ENCODE results near the gene TRIM37.
"Not testable (repeated sequence)": the region's sequence is repeated elsewhere in the genome, so short reads cannot be mapped to it uniquely, and the experiment has no call there.

TRIM37 gene

GRCh38 chr17:59139939-59140338 is 33.3 kb upstream of the TRIM37 start:
- H3K27ac ChIP-seq, result peak overlapping the region; percentile 88
- TF ChIP-seq CTCF (conservative IDR thresholded peaks at IDR 0.05; ENCODE audit: low read depth), result no peak
- peak; percentile 45 for DNase-seq (ENCODE audit: low spot score)
- ChIA-PET POLR2A (ENCODE audit: low non-redundant PET) (no interaction called here), CTCF (no interaction called here)

DNA sequence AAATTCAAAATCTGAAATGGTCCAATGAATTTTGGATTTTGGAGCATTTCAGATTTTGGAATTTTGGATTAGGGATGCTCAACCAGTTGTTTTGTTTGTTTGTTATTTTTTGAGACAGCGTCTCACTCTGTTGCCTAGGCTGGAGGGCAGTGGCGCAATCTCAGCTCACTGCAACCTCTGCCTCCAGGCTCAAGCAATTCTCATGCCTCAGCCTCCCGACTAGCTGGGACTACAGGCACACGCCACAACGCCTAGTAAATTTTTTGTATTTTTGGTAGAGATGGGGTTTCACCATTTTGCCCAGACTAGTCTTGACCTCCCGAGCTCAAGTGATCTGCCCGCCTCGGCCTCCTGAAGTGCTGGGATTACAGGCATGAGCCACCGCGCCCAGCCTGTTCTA is 31.7 kb upstream of the TRIM37 start:
- POLR2A ChIA-PET (ENCODE audit: low non-redundant PET); DNase-seq (ENCODE audit: low spot score); CTCF ChIA-PET: not testable (repeated sequence)
- peak overlapping the region; percentile 60 for H3K27ac ChIP-seq

DNA sequence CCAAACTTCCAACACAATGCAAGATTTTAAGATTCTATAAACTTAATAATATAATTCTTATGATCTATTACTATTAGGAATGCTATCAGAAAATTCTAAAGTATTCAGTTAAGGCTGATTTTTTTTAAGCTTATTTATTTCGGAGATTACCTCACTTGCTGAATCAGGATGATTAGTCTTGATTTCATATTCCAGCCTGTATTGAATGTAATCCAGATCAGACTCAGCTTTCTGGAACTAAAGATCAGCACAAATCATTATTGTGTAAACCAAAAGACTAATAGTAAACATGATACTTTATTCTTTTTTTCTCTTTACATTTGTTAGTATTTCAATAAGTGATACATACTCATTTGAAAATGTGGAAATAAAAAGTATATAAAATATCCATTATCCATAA is 24.5 kb upstream of the TRIM37 start:
- no peak for DNase-seq (ENCODE audit: low spot score)
- ChIA-PET CTCF (interaction anchor here (0.6 kb wide), 1 partner anchor 58 kb away, joined by 6 read pairs; no protein-coding TSS in a partner anchor), POLR2A (ENCODE audit: low non-redundant PET) (no interaction called here)
- no peak for TF ChIP-seq CTCF (conservative IDR thresholded peaks at IDR 0.05; ENCODE audit: low read depth)
- H3K27ac ChIP-seq, result no peak overlapping the region

GRCh38 chr17:59129814-59130213 is 23.1 kb upstream of the TRIM37 start:
- ChIA-PET POLR2A (ENCODE audit: low non-redundant PET) (no interaction called here), CTCF (no interaction called here)
- no peak overlapping the region for H3K27ac ChIP-seq
- no peak for TF ChIP-seq CTCF (conservative IDR thresholded peaks at IDR 0.05; ENCODE audit: low read depth)
- DNase-seq (ENCODE audit: low spot score), result no peak

DNA sequence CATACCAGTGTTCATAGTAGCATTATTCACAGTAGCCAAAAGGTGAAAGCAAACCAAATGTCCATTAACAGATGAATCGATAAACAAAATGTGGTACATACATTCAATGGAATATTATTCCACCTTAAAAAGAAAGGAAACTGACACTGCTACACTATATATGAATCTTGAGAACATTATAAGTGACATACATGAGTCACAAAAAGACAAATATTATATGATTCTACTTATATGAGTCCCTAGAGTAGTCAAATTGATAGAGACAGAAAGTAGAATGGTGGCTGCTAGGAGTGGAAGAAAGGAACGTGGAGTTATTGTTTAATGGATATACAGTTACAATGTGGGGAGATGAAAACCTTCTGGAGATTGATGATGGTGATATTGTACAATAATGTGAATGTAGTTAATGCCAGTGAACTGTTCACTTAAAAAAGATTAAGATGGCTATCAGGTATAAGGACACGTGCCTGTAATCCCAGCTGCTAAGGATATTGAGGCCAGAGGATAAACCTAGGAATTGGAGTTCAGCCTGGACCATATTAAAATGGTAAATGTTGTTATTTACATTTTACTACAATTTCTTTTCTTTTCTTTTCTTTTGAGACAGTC is 20.2 kb upstream of the TRIM37 start:
- DNase-seq (ENCODE audit: low spot score), result no peak
- ChIA-PET POLR2A (ENCODE audit: low non-redundant PET) (no interaction called here), CTCF (no interaction called here)
- no peak overlapping the region for H3K27ac ChIP-seq
- no peak for TF ChIP-seq CTCF (conservative IDR thresholded peaks at IDR 0.05; ENCODE audit: low read depth)

DNA sequence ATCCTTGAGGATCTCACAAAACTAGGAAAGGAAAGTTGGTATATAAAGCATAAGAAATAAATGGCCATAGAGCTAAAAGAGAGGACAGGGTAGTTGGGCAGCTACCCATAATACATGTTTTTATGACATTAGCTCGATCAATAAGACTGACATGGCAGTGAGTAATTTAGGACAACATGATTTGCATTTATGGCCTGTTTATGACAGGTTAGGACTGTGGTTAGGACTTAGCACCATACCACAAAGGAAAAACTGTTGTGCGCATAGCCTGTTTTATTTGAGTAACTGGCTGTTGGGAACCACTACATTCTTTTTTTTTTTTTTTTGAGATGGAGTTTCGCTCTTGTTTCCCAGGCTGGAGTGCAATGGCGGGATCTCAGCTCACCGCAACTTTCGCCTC is 18.0 kb upstream of the TRIM37 start:
- POLR2A ChIA-PET (ENCODE audit: low non-redundant PET), result interaction anchor here (0.6 kb wide), 1 partner anchor 47 kb away, joined by 5 read pairs; no protein-coding TSS in a partner anchor
- TF ChIP-seq CTCF (conservative IDR thresholded peaks at IDR 0.05; ENCODE audit: low read depth), result no peak
- DNase-seq (ENCODE audit: low spot score), result no peak
- CTCF ChIA-PET, result interaction anchor here (0.6 to 0.9 kb wide), 2 partner anchors 9 to 154 kb away, joined by 3 to 4 read pairs; no protein-coding TSS in a partner anchor
- H3K27ac ChIP-seq, result no peak overlapping the region

DNA sequence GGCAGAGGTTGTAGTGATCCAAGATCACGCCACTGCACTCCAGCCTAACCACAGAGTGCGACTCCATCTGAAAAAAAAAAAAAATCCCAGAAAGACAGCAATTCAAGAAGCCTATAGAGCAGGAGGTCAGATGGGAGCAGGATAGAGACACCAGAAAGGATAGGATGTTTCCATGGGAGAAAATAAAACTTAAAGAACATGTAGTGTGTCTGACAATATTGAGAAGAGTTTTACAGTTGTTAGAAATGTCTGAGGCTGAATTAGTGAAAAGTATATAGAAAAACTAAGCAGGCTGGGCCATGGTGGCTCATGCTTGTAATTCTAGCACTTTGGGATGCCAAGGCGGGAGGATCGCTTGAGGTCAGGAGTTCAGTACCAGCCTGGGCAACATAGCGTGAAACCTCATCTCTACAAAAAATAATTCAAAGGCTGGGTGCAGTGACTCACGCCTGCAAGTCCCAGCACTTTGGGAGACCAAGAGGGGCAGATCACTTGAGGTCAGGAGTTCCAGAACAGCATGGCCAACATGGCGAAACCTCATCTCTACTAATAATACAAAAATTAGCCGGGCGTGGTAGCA is 15.3 kb upstream of the TRIM37 start:
- TF ChIP-seq CTCF (conservative IDR thresholded peaks at IDR 0.05; ENCODE audit: low read depth), result no peak
- ChIA-PET CTCF (interaction anchor here (0.7 kb wide), 1 partner anchor 536 kb away, joined by 3 read pairs; no protein-coding TSS in a partner anchor), POLR2A (ENCODE audit: low non-redundant PET) (no interaction called here)
- no peak for DNase-seq (ENCODE audit: low spot score)
- H3K27ac ChIP-seq, result peak overlapping the region; percentile 75
